ENCODE data around the gene GIPC1. TPM values are rescaled to one million over a fixed set of nuclear protein-coding genes. Genes with fewer than 3 reads are reported as not detected.

The GIPC1 gene
- total RNA-seq, 4 donors from 2014 or later = 147 to 432 (median 243) TPM

DNA sequence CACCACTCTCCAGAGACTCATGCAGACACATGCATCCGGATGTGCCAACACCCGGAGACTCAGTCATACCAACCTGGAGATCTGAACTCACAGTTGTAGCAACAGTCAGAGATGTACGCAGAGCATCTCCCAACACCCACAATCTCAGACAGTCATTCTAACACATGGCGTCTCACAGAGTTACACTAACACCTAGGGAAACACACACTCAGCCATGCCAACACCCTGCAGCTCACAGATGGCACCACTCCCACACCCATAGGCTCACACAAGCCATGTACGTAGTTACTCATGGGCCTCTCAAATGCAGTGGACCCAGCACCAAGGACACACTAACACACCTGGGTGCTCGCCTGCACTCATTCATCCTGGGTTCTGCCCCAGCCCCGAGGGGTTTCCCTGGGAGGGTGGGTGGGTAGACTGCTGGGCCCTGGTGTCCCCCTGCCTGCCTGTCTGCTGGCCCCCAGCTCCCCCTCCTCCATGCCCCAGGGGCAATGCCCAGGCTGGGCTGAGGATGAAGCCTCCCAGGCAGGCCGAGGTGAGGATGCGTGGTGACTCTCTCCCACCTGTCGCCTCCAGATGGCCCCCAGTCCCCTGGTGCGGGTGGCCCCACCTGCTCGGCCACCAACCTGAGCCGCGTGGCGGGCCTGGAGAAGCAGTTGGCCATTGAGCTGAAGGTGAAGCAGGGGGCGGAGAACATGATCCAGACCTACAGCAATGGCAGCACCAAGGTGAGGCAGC is 52.9 kb downstream of the GIPC1 start:
- Histone ChIP-seq H3K36me3 (peaks cover 22 to 72% (median 48%) of the 10 kb centered on the region in 3 donors), H3K4me1 (peaks cover 6 to 38% (median 14%) of the 10 kb centered on the region in 3 donors), H3K27me3 (no peaks in the 10 kb centered on the region), H3K4me3 (no peak overlapping the region), H3K27ac (no peak overlapping the region), H3K9me3 (no peaks in the 10 kb centered on the region)
- no peak for DNase-seq
- 93 to 98% methylated on average over 6 to 11 of the region's 16 CpGs for WGBS, 2 donors
- intact Hi-C loops (cut with DNase I) = no loop called here
- TF ChIP-seq CTCF (IDR thresholded peaks at IDR 0.05) = no peak
- no peak for TF ChIP-seq POLR2A (IDR thresholded peaks at IDR 0.05)

- H3K36me3 ChIP-seq = peaks cover 20 to 60% (median 39%) of the 10 kb centered on the region in 3 donors
- WGBS, 2 donors = 79 to 85% methylated on average over 6 to 7 of the region's 34 CpGs
- peaks cover 6 to 36% (median 14%) of the 10 kb centered on the region in 3 donors for H3K4me1 ChIP-seq
- no peak for DNase-seq
- TF ChIP-seq POLR2A (IDR thresholded peaks at IDR 0.05) = no peak
- no peak for TF ChIP-seq CTCF (IDR thresholded peaks at IDR 0.05)
- no peaks in the 10 kb centered on the region for H3K9me3 ChIP-seq
- peak overlapping the region in 1 of 4 donors; percentile 66 for H3K27ac ChIP-seq
- no peaks in the 10 kb centered on the region for H3K27me3 ChIP-seq
- intact Hi-C loops (cut with DNase I) = no loop called here
- H3K4me3 ChIP-seq = no peak overlapping the region
Observed at GRCh38 chr19:14441041-14441938, 54.6 kb downstream of the GIPC1 start.

DNA sequence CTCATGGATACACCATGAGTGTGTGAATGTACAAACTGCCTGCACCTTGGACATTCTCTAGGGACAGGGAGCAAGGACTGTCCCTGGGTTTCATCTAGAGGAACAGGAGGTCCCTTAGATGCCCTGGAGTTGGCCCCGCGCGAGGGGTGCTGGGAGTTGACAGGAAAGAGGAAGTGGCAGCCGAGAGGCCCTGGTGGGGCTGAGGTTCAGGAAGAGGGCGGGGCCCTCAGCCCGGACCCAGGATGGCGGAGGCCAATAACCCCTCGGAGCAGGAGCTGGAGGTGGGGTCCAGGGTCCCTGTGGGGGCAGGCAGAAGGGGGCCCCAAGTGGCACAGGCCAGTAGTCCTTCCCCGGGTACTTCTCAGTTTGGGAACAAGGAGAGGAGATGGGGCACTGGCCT is 55.9 kb downstream of the GIPC1 start:
- Histone ChIP-seq H3K4me3 (peak overlapping the region; percentile 9 to 53 (median 32)), H3K4me1 (peaks cover 12 to 47% (median 23%) of the 10 kb centered on the region in 3 donors), H3K9me3 (no peaks in the 10 kb centered on the region), H3K27me3 (no peaks in the 10 kb centered on the region), H3K27ac (peak overlapping the region; percentile 56 to 66 (median 61)), H3K36me3 (peaks cover 17 to 48% (median 36%) of the 10 kb centered on the region in 3 donors)
- 28 to 60% methylated on average over 8 to 9 of the region's 9 CpGs for WGBS, 2 donors
- intact Hi-C loops (cut with DNase I) = no loop called here
- TF ChIP-seq POLR2A (IDR thresholded peaks at IDR 0.05) = peak in 1 of 4 donors; percentile 15
- TF ChIP-seq CTCF (IDR thresholded peaks at IDR 0.05) = no peak
- DNase-seq = peak; percentile 61

DNA sequence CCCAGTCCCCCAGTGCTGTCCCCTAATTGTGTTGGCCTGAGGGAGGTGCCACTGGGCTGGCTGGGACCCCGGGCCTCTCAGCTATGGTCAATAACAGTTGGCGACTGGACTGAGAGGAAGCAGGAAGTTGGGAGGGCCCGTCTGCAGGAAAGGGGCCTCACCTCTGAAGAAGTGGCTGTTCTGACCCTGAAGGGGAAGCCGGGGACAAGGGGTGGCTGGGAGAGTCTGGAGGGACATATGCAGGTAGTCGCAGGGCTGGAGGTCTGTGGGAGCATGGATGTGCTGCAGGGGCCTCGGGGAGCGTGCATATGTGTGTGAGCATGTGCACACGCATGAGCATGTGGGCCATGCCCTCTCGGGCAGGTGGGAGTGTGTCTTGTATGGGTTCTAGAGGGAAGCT is 56.9 kb downstream of the GIPC1 start:
- H3K4me1 ChIP-seq = peaks cover 20 to 57% (median 34%) of the 10 kb centered on the region in 3 donors
- H3K27ac ChIP-seq = peak overlapping the region in 1 of 4 donors; percentile 44
- no peak for TF ChIP-seq POLR2A (IDR thresholded peaks at IDR 0.05)
- no peak for TF ChIP-seq CTCF (IDR thresholded peaks at IDR 0.05)
- intact Hi-C loops (cut with DNase I) = no loop called here
- H3K36me3 ChIP-seq = peaks cover 13 to 38% (median 25%) of the 10 kb centered on the region in 3 donors
- no peaks in the 10 kb centered on the region for H3K27me3 ChIP-seq
- no peak overlapping the region for H3K4me3 ChIP-seq
- 90 to 93% methylated on average over 5 of the region's 9 CpGs for WGBS, 2 donors
- H3K9me3 ChIP-seq = no peaks in the 10 kb centered on the region
- DNase-seq = no peak

All from esophagus squamous epithelium (tissue), 5 donors.